Kidney (tissue), 14 donors: ENCODE measurements around the gene PROK1. TPM values are rescaled to one million over a fixed set of nuclear protein-coding genes. Genes with fewer than 3 reads are reported as not detected.
A peak's percentile ranks its signal among the peaks of the same experiment; 100 is the strongest.

Experiments used
- DNase-seq, 5 donors: peaks; one replicate each; pipeline ENCODE4 v3.0.0-alpha.2; 2013 to 2020
- FAIRE-seq: peaks from 2 replicates; lab custom pipeline; 2012; peaks lifted over from hg19 to GRCh38; lab: Jason Lieb, UNC
- H3K27ac ChIP-seq, 2 donors: one replicate each; pipeline ENCODE4 v1.7.0; 2013; ENCODE audit warnings: low read depth in 2 of 2, low read length in 2 of 2, inconsistent platforms in 1 of 2
- H3K27me3 ChIP-seq: one replicate; pipeline ENCODE4 v1.7.1; 2013; ENCODE audit warnings: low read length, inconsistent platforms; ENCODE audit not compliant: control insufficient read depth, insufficient read depth
- H3K36me3 ChIP-seq, 3 donors: one replicate each; pipeline versions ENCODE4 v1.7.0 to v1.7.1; 2013; ENCODE audit warnings: low read length in 3 of 3, control low read depth in 1 of 3, inconsistent platforms in 1 of 3; ENCODE audit not compliant: insufficient read depth in 3 of 3, control insufficient read depth in 2 of 3
- H3K4me1 ChIP-seq, 3 donors: one replicate each; pipeline versions ENCODE4 v1.7.0 to v1.7.1; 2013; ENCODE audit warnings: low read length in 3 of 3, inconsistent platforms in 1 of 3, low read depth in 1 of 3; ENCODE audit not compliant: control insufficient read depth in 2 of 3, insufficient read depth in 2 of 3
- H3K4me3 ChIP-seq, 3 donors: one replicate each; pipeline versions ENCODE4 v1.7.0 to v1.8.1; 2013; ENCODE audit warnings: low read length in 3 of 3, control low read depth in 1 of 3, inconsistent platforms in 1 of 3
- H3K9ac ChIP-seq, 3 donors: one replicate each; pipeline versions ENCODE4 v1.7.0 to v1.7.1; 2013; ENCODE audit warnings: low read length in 3 of 3, control low read depth in 1 of 3, inconsistent platforms in 1 of 3
- H3K9me3 ChIP-seq, 3 donors: one replicate each; pipeline versions ENCODE4 v1.7.0 to v1.7.1; 2013; ENCODE audit warnings: low read length in 3 of 3, control low read depth in 1 of 3, inconsistent platforms in 1 of 3; ENCODE audit not compliant: control insufficient read depth in 2 of 3, insufficient read depth in 1 of 3
- intact Hi-C: fragments of 100-400 bp; cut with DNase I; formaldehyde crosslinking; loops from one replicate; pipeline ENCODE4 v1.11.1; 2022
- polyA plus RNA-seq: library from polyadenylated mRNA; stranded (reverse); fragments of 350-450 nt; fragmentation: Illumina TruSeq; extraction: RNeasy Lipid Tissue Mini Kit (QIAGEN cat#74804); gene quantifications from one replicate; pipeline ENCODE4 v1.2.3, GENCODE V29; 2014; ENCODE audit warnings: low read depth, low replicate concordance; ENCODE audit not compliant: insufficient read depth
- total RNA-seq: library from RNA; stranded (reverse); fragmentation: NEBNext Ultra II Directional; extraction: Animal tissue kit (Norgen Biotek cat#: 25700); gene quantifications from one replicate; pipeline ENCODE4 v1.2.1, GENCODE V29; 2021
- TF ChIP-seq, protein P1 (sequence below): IDR thresholded peaks from 3 replicates; pipeline ENCODE4 v1.5.1; 2012; ENCODE audit warnings: mild to moderate bottlenecking, moderate library complexity, borderline replicate concordance; ENCODE audit not compliant: insufficient read depth; ENCODE audit errors: extremely low read depth
- donor health status: control.
- donor health status: control.
- donor health status: control.
- donor health status: control.
- donor health status: control.
- donor health status: DM: yes; HTN: yes; CAD: no.
- donor health status: Normal renal cell carcinoma (clear cell type).

The PROK1 gene
- total and polyA plus RNA-seq, 2 donors from 2014 or later, result not detected

DNA sequence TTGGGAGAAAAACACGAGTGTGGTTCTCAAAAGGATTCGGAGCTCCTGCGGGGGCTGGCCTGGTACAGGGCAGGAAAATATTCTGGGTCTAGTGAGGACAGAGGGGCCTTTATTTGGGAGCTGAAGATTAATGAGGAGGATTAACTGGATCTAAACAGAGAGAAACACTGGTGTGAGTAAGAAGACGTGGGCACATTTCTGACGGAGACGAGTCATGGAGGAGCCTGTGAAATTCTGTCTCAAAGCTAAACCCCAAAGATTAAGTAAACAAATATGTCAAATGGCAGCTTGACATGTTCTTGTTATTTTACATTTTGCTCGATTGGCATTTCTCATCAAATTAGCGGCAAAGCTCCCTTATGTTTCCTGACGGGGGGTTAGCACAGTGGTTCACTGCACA, 12.8 kb downstream of the PROK1 start:
- Histone ChIP-seq H3K9me3 (no peaks in the 10 kb centered on the region), H3K27me3 (no peaks in the 10 kb centered on the region), H3K4me1 (no peaks in the 10 kb centered on the region), H3K27ac (no peak overlapping the region), H3K4me3 (no peak overlapping the region), H3K36me3 (no peaks in the 10 kb centered on the region), H3K9ac (no peak overlapping the region)
- DNase-seq, result peak in 1 of 5 donors; percentile 7
- FAIRE-seq, result no peak
- intact Hi-C loops, result loop anchor here (5.0 kb wide), 1 partner anchor 261 kb away; no protein-coding TSS in a partner anchor
- TF ChIP-seq, protein P1, sequence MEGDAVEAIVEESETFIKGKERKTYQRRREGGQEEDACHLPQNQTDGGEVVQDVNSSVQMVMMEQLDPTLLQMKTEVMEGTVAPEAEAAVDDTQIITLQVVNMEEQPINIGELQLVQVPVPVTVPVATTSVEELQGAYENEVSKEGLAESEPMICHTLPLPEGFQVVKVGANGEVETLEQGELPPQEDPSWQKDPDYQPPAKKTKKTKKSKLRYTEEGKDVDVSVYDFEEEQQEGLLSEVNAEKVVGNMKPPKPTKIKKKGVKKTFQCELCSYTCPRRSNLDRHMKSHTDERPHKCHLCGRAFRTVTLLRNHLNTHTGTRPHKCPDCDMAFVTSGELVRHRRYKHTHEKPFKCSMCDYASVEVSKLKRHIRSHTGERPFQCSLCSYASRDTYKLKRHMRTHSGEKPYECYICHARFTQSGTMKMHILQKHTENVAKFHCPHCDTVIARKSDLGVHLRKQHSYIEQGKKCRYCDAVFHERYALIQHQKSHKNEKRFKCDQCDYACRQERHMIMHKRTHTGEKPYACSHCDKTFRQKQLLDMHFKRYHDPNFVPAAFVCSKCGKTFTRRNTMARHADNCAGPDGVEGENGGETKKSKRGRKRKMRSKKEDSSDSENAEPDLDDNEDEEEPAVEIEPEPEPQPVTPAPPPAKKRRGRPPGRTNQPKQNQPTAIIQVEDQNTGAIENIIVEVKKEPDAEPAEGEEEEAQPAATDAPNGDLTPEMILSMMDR, result no peak

DNA sequence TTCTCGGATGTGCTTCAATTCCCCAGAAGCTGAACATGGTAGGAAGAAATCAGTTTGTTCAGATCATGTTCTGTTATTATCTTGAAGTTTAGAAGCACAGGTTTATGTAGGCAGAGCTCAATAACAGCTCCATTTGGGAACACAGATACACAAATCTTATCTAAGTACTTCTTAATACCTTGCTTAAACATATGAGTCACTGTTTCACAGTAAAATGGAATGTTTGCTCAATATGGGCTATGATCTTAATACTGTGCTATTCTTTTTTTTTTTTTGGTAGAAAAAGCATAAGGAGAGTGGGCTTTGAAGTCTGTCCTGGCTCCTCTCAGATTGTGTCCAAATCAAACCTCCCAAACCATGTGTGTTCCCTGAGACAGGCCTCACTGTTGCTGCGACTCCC, 13.4 kb downstream of the PROK1 start:
- TF ChIP-seq, protein P1, result no peak
- Histone ChIP-seq H3K4me3 (no peak overlapping the region), H3K36me3 (no peaks in the 10 kb centered on the region), H3K9ac (no peak overlapping the region), H3K4me1 (no peaks in the 10 kb centered on the region), H3K9me3 (no peaks in the 10 kb centered on the region), H3K27ac (no peak overlapping the region), H3K27me3 (no peaks in the 10 kb centered on the region)
- intact Hi-C loops, result loop anchor here (5.0 kb wide), 1 partner anchor 262 kb away; no protein-coding TSS in a partner anchor
- FAIRE-seq (no peak), DNase-seq (no peak)

DNA sequence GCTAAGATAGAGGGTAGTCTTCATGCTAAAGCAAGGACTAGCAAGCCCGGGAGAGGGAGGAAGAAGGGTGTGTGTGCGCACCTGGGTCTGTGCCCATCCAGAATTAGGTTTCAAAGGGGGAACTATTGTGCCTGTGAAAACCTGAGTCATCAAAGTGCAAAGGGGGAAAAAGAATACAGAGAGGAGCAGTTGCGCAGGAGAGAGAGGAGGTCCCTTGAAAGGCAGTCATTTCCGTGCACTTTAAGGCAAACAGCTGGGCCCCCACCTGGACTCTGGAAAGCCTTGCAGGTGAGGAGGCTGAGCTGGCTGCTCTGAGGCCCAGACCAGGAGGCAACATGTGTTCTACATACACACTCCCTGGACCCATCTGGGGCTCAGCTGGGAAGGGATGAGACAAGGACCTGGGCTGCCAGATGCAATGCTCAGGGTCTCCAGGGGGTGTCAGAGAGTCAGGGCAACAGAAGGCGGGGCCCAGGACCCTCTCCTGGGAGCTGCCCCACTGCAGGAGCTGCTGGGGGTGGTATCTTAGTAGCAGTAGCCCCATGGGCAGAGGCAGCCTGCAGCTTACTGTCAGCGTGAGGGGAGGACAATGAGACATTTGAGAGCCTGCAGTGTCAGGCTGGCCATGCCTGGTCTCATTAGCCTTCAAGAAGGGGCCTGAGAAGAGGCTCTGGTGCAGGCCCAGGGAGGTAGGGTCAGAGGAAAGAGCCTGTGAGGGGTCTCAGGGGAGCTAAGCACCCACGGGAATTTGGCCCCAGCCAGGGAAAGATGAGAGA, 14.3 kb downstream of the PROK1 start:
- TF ChIP-seq, protein P1, result no peak
- Histone ChIP-seq H3K4me3 (no peak overlapping the region), H3K27me3 (no peaks in the 10 kb centered on the region), H3K9me3 (no peaks in the 10 kb centered on the region), H3K4me1 (no peaks in the 10 kb centered on the region), H3K27ac (no peak overlapping the region), H3K9ac (no peak overlapping the region), H3K36me3 (no peaks in the 10 kb centered on the region)
- FAIRE-seq (no peak), DNase-seq (peak in 1 of 5 donors; percentile 43)
- intact Hi-C loops, result no loop called here
